D721Med (cell line): ENCODE data around the gene KCND3.

Experiments
- DNase-seq: peaks from one replicate; pipeline ENCODE4 v3.0.0; 2011; ENCODE audit warnings: low spot score; ENCODE audit not compliant: insufficient read length
- FAIRE-seq: peaks from 2 replicates; lab custom pipeline; 2011; peaks lifted over from hg19 to GRCh38; lab: Jason Lieb, UNC
- CTCF ChIP-seq: IDR thresholded peaks from 2 replicates; pipeline ENCODE4 v1.5.1; 2012; ENCODE audit warnings: mild to moderate bottlenecking, control low read depth; ENCODE audit not compliant: insufficient read depth; ENCODE audit errors: missing control alignments

KCND3 gene

GRCh38 chr1:111989531-111990025 is at the start of gene KCND3:
KCND3 (minus strand) TSS chr1:111989668.
- no peak for DNase-seq

GRCh38 chr1:112034277-112034676 is 44.8 kb upstream of the KCND3 start:
- FAIRE-seq: no peak
- no peak for DNase-seq
- no peak for TF ChIP-seq CTCF

More at GRCh38 chr1:111989531-111990025, at the start of gene KCND3:
- TF ChIP-seq CTCF: no peak
- FAIRE-seq: no peak

- DNase-seq: no peak
- TF ChIP-seq CTCF: no peak
Observed at GRCh38 chr1:112033439-112034120, 44.1 kb upstream of the KCND3 start.

GRCh38 chr1:112030157-112030556 is 40.7 kb upstream of the KCND3 start:
- no peak for DNase-seq
- no peak for TF ChIP-seq CTCF
- FAIRE-seq: no peak

More at GRCh38 chr1:112033439-112034120, 44.1 kb upstream of the KCND3 start:
- no peak for FAIRE-seq

- no peak for TF ChIP-seq CTCF
- FAIRE-seq (no peak), DNase-seq (no peak)
Observed at GRCh38 chr1:112027696-112028095, 38.2 kb upstream of the KCND3 start.

- TF ChIP-seq CTCF: no peak
- DNase-seq (no peak), FAIRE-seq (no peak)
Observed at GRCh38 chr1:112026501-112026900, 37.0 kb upstream of the KCND3 start.

GRCh38 chr1:112026016-112026415 is 36.5 kb upstream of the KCND3 start:
- DNase-seq: no peak
- no peak for TF ChIP-seq CTCF
- no peak for FAIRE-seq
